ENCODE data around the gene ROS1.
A peak's percentile ranks its signal among the peaks of the same experiment; 100 is the strongest.

The ROS1 gene

GRCh38 chr6:117269638-117270054 lies 156.1 kb downstream of the ROS1 start:
- Histone ChIP-seq H3K4me1 (ENCODE audit: control extremely low read depth in 1 of 4, control insufficient read depth in 4 of 4, insufficient read depth in 4 of 4, low read length in 3 of 4) (peaks cover 0 to 27% (median 21%) of the 10 kb centered on the region in 4 experiments), H3K9me3 (ENCODE audit: control extremely low read depth in 1 of 5, control insufficient read depth in 4 of 5, insufficient read depth in 2 of 5, low read depth in 1 of 5, low read length in 4 of 5) (peaks cover 0 to 4% (median 0%) of the 10 kb centered on the region in 5 experiments), H3K27me3 (replicated peaks in 2 of 5; ENCODE audit: control insufficient read depth in 4 of 5, insufficient read depth in 5 of 5, low read length in 4 of 5) (peaks cover 29 to 99% (median 48%) of the 10 kb centered on the region in 5 experiments), H3K4me3 (ENCODE audit: control insufficient read depth in 1 of 7, extremely low read depth in 1 of 7, insufficient read depth in 4 of 7, low read depth in 2 of 7, low read length in 6 of 7) (peak overlapping the region in 1 of 7 experiments; percentile 55), H3K36me3 (ENCODE audit: control insufficient read depth in 4 of 4, insufficient read depth in 4 of 4, low read length in 3 of 4) (no peaks in the 10 kb centered on the region), H3K27ac (ENCODE audit: insufficient read depth in 1 of 2, low read depth in 1 of 2, low read length in 2 of 2, poor library complexity in 1 of 2, severe bottlenecking in 2 of 2) (no peak overlapping the region)
- CTCF ChIA-PET = no interaction called here
- DNase-seq = no peak
- 7% methylated on average over 2 of the region's 8 CpGs for WGBS (ENCODE audit: insufficient coverage)
- POLR2A ChIA-PET = no interaction called here

GRCh38 chr6:117268924-117269323 lies 156.8 kb downstream of the ROS1 start:
- no peak for DNase-seq
- POLR2A ChIA-PET = no interaction called here
- H3K36me3 ChIP-seq (ENCODE audit: control insufficient read depth in 4 of 4, insufficient read depth in 4 of 4, low read length in 3 of 4) = no peaks in the 10 kb centered on the region
- CTCF ChIA-PET = no interaction called here
- whole genome bisulfite sequencing (ENCODE audit: insufficient coverage) = 25% methylated on average over 1 of the region's 1 CpG
- H3K4me1 ChIP-seq (ENCODE audit: control extremely low read depth in 1 of 4, control insufficient read depth in 4 of 4, insufficient read depth in 4 of 4, low read length in 3 of 4) = peaks cover 0 to 29% (median 23%) of the 10 kb centered on the region in 4 experiments
- H3K9me3 ChIP-seq (ENCODE audit: control extremely low read depth in 1 of 5, control insufficient read depth in 4 of 5, insufficient read depth in 2 of 5, low read depth in 1 of 5, low read length in 4 of 5) = peaks cover 0 to 10% (median under 1%) of the 10 kb centered on the region in 5 experiments
- no peak overlapping the region for H3K4me3 ChIP-seq (ENCODE audit: control insufficient read depth in 1 of 7, extremely low read depth in 1 of 7, insufficient read depth in 4 of 7, low read depth in 2 of 7, low read length in 6 of 7)
- peaks cover 29 to 99% (median 52%) of the 10 kb centered on the region in 5 experiments for H3K27me3 ChIP-seq (replicated peaks in 2 of 5; ENCODE audit: control insufficient read depth in 4 of 5, insufficient read depth in 5 of 5, low read length in 4 of 5)
- no peak overlapping the region for H3K27ac ChIP-seq (ENCODE audit: insufficient read depth in 1 of 2, low read depth in 1 of 2, low read length in 2 of 2, poor library complexity in 1 of 2, severe bottlenecking in 2 of 2)

- H3K4me3 ChIP-seq (ENCODE audit: control insufficient read depth in 1 of 7, extremely low read depth in 1 of 7, insufficient read depth in 4 of 7, low read depth in 2 of 7, low read length in 6 of 7) = no peak overlapping the region
- peaks cover 0 to 29% (median 23%) of the 10 kb centered on the region in 4 experiments for H3K4me1 ChIP-seq (ENCODE audit: control extremely low read depth in 1 of 4, control insufficient read depth in 4 of 4, insufficient read depth in 4 of 4, low read length in 3 of 4)
- 6% methylated on average over 5 of the region's 11 CpGs for WGBS (ENCODE audit: insufficient coverage)
- CTCF ChIA-PET = no interaction called here
- no peak overlapping the region for H3K27ac ChIP-seq (ENCODE audit: insufficient read depth in 1 of 2, low read depth in 1 of 2, low read length in 2 of 2, poor library complexity in 1 of 2, severe bottlenecking in 2 of 2)
- no peaks in the 10 kb centered on the region for H3K36me3 ChIP-seq (ENCODE audit: control insufficient read depth in 4 of 4, insufficient read depth in 4 of 4, low read length in 3 of 4)
- H3K9me3 ChIP-seq (ENCODE audit: control extremely low read depth in 1 of 5, control insufficient read depth in 4 of 5, insufficient read depth in 2 of 5, low read depth in 1 of 5, low read length in 4 of 5) = peaks cover 0 to 19% (median 5%) of the 10 kb centered on the region in 5 experiments
- peaks cover 35 to 99% (median 58%) of the 10 kb centered on the region in 5 experiments for H3K27me3 ChIP-seq (replicated peaks in 2 of 5; ENCODE audit: control insufficient read depth in 4 of 5, insufficient read depth in 5 of 5, low read length in 4 of 5)
- POLR2A ChIA-PET = no interaction called here
- DNase-seq = peak in 2 of 3 donors; percentile 48 to 50
Measured at GRCh38 chr6:117267766-117268534, 157.8 kb downstream of the ROS1 start.

GRCh38 chr6:117267054-117267347 lies 158.7 kb downstream of the ROS1 start:
- DNase-seq = no peak
- Histone ChIP-seq H3K36me3 (ENCODE audit: control insufficient read depth in 4 of 4, insufficient read depth in 4 of 4, low read length in 3 of 4) (no peaks in the 10 kb centered on the region), H3K4me3 (ENCODE audit: control insufficient read depth in 1 of 7, extremely low read depth in 1 of 7, insufficient read depth in 4 of 7, low read depth in 2 of 7, low read length in 6 of 7) (no peak overlapping the region), H3K27ac (ENCODE audit: insufficient read depth in 1 of 2, low read depth in 1 of 2, low read length in 2 of 2, poor library complexity in 1 of 2, severe bottlenecking in 2 of 2) (no peak overlapping the region), H3K4me1 (ENCODE audit: control extremely low read depth in 1 of 4, control insufficient read depth in 4 of 4, insufficient read depth in 4 of 4, low read length in 3 of 4) (peaks cover 0 to 29% (median 23%) of the 10 kb centered on the region in 4 experiments), H3K27me3 (replicated peaks in 2 of 5; ENCODE audit: control insufficient read depth in 4 of 5, insufficient read depth in 5 of 5, low read length in 4 of 5) (peaks cover 40 to 99% (median 60%) of the 10 kb centered on the region in 5 experiments), H3K9me3 (ENCODE audit: control extremely low read depth in 1 of 5, control insufficient read depth in 4 of 5, insufficient read depth in 2 of 5, low read depth in 1 of 5, low read length in 4 of 5) (peaks cover 0 to 19% (median 5%) of the 10 kb centered on the region in 5 experiments)
- POLR2A ChIA-PET = no interaction called here
- 8% methylated on average over 3 of the region's 5 CpGs for WGBS (ENCODE audit: insufficient coverage)
- CTCF ChIA-PET = no interaction called here

- ChIA-PET CTCF (no interaction called here), POLR2A (no interaction called here)
- 6% methylated on average over 11 of the region's 16 CpGs for WGBS (ENCODE audit: insufficient coverage)
- Histone ChIP-seq H3K36me3 (ENCODE audit: control insufficient read depth in 4 of 4, insufficient read depth in 4 of 4, low read length in 3 of 4) (no peaks in the 10 kb centered on the region), H3K27ac (ENCODE audit: insufficient read depth in 1 of 2, low read depth in 1 of 2, low read length in 2 of 2, poor library complexity in 1 of 2, severe bottlenecking in 2 of 2) (no peak overlapping the region), H3K4me3 (ENCODE audit: control insufficient read depth in 1 of 7, extremely low read depth in 1 of 7, insufficient read depth in 4 of 7, low read depth in 2 of 7, low read length in 6 of 7) (peak overlapping the region in 3 of 7 experiments; percentile 59 to 66 (median 60)), H3K4me1 (ENCODE audit: control extremely low read depth in 1 of 4, control insufficient read depth in 4 of 4, insufficient read depth in 4 of 4, low read length in 3 of 4) (peaks cover 0 to 29% (median 23%) of the 10 kb centered on the region in 4 experiments), H3K27me3 (replicated peaks in 2 of 5; ENCODE audit: control insufficient read depth in 4 of 5, insufficient read depth in 5 of 5, low read length in 4 of 5) (peaks cover 38 to 99% (median 63%) of the 10 kb centered on the region in 5 experiments), H3K9me3 (ENCODE audit: control extremely low read depth in 1 of 5, control insufficient read depth in 4 of 5, insufficient read depth in 2 of 5, low read depth in 1 of 5, low read length in 4 of 5) (peaks cover 0 to 19% (median 5%) of the 10 kb centered on the region in 5 experiments)
- no peak for DNase-seq
Measured at GRCh38 chr6:117266257-117267053, 159.3 kb downstream of the ROS1 start.

- H3K27ac ChIP-seq (ENCODE audit: insufficient read depth in 1 of 2, low read depth in 1 of 2, low read length in 2 of 2, poor library complexity in 1 of 2, severe bottlenecking in 2 of 2) = no peak within 1 kb of the TSS
- WGBS (ENCODE audit: insufficient coverage) = 1% methylated on average over 54 of the region's 63 CpGs
- CTCF ChIA-PET = interaction anchor here (0.6 to 1.1 kb wide), 2 partner anchors 18 to 184 kb away, joined by 3 read pairs; no protein-coding TSS in a partner anchor
- no peaks in the 10 kb centered on the region for H3K36me3 ChIP-seq (ENCODE audit: control insufficient read depth in 4 of 4, insufficient read depth in 4 of 4, low read length in 3 of 4)
- DNase-seq = peak in 2 of 3 donors; percentile 50 to 58
- H3K27me3 ChIP-seq (replicated peaks in 2 of 5; ENCODE audit: control insufficient read depth in 4 of 5, insufficient read depth in 5 of 5, low read length in 4 of 5) = peaks cover 40 to 99% (median 63%) of the 10 kb centered on the region in 5 experiments
- H3K4me1 ChIP-seq (ENCODE audit: control extremely low read depth in 1 of 4, control insufficient read depth in 4 of 4, insufficient read depth in 4 of 4, low read length in 3 of 4) = peaks cover 0 to 28% (median 21%) of the 10 kb centered on the region in 4 experiments
- POLR2A ChIA-PET = no interaction called here
- peaks cover 0 to 19% (median 5%) of the 10 kb centered on the region in 5 experiments for H3K9me3 ChIP-seq (ENCODE audit: control extremely low read depth in 1 of 5, control insufficient read depth in 4 of 5, insufficient read depth in 2 of 5, low read depth in 1 of 5, low read length in 4 of 5)
- peak within 1 kb of the TSS in 6 of 7 experiments; percentile 28 to 66 (median 58) for H3K4me3 ChIP-seq (ENCODE audit: control insufficient read depth in 1 of 7, extremely low read depth in 1 of 7, insufficient read depth in 4 of 7, low read depth in 2 of 7, low read length in 6 of 7)
Measured at GRCh38 chr6:117265410-117266256, 160.1 kb downstream of the ROS1 start, which contains the start of gene VGLL2. TSS of gene VGLL2 (plus strand) at chr6:117265558. CDS start at chr6:117265764, 206 bp downstream.

Data from common myeloid progenitor, CD34-positive (primary cell).